SIG-M5 treated with dmso at 0.1 percent for 504 hours (cell line): ENCODE data around the gene HES5.

Experiments
- DNase-seq: peaks from one replicate; lab custom pipeline; 2025; ENCODE audit not compliant: unreplicated experiment; lab: John Stamatoyannopoulos, UW

The HES5 gene

GRCh38 chr1:2516124-2516523 lies 13.9 kb downstream of the HES5 start:
- DNase-seq: no peak

- no peak for DNase-seq
Observed at GRCh38 chr1:2515763-2516080, 14.3 kb downstream of the HES5 start.

- no peak for DNase-seq
Observed at GRCh38 chr1:2514863-2515762, 14.9 kb downstream of the HES5 start.

- no peak for DNase-seq
Observed at GRCh38 chr1:2513939-2514652, 16.0 kb downstream of the HES5 start.

- DNase-seq: no peak
Observed at GRCh38 chr1:2512862-2513421, 17.1 kb downstream of the HES5 start.

GRCh38 chr1:2510366-2511155 lies 19.5 kb downstream of the HES5 start:
- DNase-seq: no peak

GRCh38 chr1:2509589-2509988 lies 20.5 kb downstream of the HES5 start:
- no peak for DNase-seq

GRCh38 chr1:2508751-2509150 lies 21.3 kb downstream of the HES5 start:
- no peak for DNase-seq

- DNase-seq: no peak
Observed at GRCh38 chr1:2508180-2508579, 21.9 kb downstream of the HES5 start.

- no peak for DNase-seq
Observed at GRCh38 chr1:2507744-2508155, 22.3 kb downstream of the HES5 start.

GRCh38 chr1:2506901-2507565 lies 23.0 kb downstream of the HES5 start:
- no peak for DNase-seq

- no peak for DNase-seq
Observed at GRCh38 chr1:2506007-2506860, 23.8 kb downstream of the HES5 start.

GRCh38 chr1:2505461-2505994 lies 24.5 kb downstream of the HES5 start:
- DNase-seq: no peak

- no peak for DNase-seq
Observed at GRCh38 chr1:2504949-2505272, 25.2 kb downstream of the HES5 start.

- no peak for DNase-seq
Observed at GRCh38 chr1:2504225-2504948, 25.7 kb downstream of the HES5 start.

- DNase-seq: no peak
Observed at GRCh38 chr1:2503554-2504224, 26.4 kb downstream of the HES5 start.

- no peak for DNase-seq
Observed at GRCh38 chr1:2502661-2503553, 27.2 kb downstream of the HES5 start.

GRCh38 chr1:2502210-2502609 lies 27.9 kb downstream of the HES5 start:
- no peak for DNase-seq
